NCI-H1048 (cell line): ENCODE measurements around the gene USP36.
A peak's percentile ranks its signal among the peaks of the same experiment; 100 is the strongest.
"Not testable (repeated sequence)": the region's sequence is repeated elsewhere in the genome, so short reads cannot be mapped to it uniquely, and the experiment has no call there.

ENCODE experiments used
- DNase-seq: peaks from one replicate; lab custom pipeline; 2025; lab: John Stamatoyannopoulos, UW

The USP36 gene

GRCh38 chr17:78840780-78841611 is at the start of gene USP36:
USP36 (minus strand) TSS chr17:78840814; CDS start chr17:78836363, 4,451 bp downstream.
- peak; percentile 96 for DNase-seq

DNA sequence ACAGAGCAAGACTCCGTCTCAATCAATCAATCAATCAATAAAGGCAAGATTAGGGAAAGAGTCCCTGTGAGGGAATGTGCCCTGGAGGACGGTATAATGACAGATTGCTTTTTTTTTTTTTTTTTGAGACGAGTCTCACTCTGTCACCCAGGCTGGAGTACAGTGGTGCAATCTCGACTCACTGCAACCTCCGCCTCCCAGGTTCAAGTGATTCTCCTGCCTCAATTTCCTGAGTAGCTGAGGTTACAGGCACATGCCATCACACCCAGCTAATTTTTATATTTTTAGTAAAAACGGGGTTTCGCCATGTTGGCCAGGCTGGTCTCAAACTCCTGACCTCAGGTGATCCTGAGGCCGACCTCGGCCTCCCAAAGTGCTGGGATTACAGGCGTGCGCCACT is 49.5 kb upstream of the USP36 start:
- not testable (repeated sequence) for DNase-seq

DNA sequence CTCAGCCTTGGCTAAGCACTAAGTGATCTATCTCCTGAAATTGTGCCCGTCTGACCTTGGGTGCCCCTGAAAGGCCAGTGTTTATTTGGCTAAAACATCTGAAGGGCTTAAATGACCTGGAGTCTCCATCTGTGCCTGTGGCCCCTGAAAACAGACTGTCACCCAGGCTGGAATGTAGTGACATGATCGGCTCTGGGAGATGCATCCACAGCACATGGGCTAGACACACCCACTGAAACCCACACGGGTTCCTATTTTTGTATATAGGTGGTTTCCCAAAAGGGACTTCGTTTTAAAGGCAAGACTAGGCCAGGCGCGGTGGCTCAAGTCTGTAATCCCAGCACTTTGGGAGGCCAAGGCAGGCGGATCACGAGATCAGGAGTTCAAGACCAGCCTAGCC is 48.9 kb upstream of the USP36 start:
- no peak for DNase-seq

- no peak for DNase-seq
These were observed 48.4 kb upstream of the USP36 start for GRCh38 chr17:78888941-78889518.

GRCh38 chr17:78886954-78887353 is 46.3 kb upstream of the USP36 start:
- no peak for DNase-seq

GRCh38 chr17:78885956-78886355 is 45.3 kb upstream of the USP36 start:
- DNase-seq, result no peak

GRCh38 chr17:78884876-78885667 is 44.5 kb upstream of the USP36 start:
- no peak for DNase-seq

- DNase-seq, result no peak
These were observed 43.7 kb upstream of the USP36 start for GRCh38 chr17:78884148-78884825.

DNA sequence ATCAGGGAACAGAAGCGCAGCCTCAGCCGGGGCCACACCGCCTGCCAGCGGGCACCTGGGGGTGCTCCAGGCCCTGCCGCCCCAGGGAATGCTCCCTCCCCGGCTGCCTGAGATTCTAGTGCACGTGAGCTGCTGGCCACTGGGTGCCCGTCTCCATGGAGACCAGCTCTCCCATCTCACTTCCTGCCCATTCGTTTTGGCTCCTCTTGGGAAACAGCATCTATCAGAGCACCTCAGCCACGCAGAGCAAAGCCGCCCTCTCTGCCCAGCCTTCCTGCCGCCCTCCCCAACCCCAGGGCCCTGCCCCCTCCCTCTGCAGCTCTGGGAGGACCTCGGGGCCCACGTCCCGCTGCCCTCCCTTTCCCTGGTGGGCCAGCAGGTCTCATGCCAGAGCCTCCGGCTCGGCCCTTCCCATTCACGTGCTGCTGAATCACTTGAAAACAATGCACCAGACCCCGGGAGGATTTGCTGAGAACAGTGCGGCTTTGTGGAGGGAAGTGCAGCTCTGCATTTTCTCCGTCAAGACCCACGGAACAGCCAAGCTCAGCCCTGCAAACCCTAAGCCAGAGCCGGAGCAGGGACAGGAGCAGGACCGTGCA is 43.0 kb upstream of the USP36 start:
- DNase-seq, result peak; percentile 10

DNA sequence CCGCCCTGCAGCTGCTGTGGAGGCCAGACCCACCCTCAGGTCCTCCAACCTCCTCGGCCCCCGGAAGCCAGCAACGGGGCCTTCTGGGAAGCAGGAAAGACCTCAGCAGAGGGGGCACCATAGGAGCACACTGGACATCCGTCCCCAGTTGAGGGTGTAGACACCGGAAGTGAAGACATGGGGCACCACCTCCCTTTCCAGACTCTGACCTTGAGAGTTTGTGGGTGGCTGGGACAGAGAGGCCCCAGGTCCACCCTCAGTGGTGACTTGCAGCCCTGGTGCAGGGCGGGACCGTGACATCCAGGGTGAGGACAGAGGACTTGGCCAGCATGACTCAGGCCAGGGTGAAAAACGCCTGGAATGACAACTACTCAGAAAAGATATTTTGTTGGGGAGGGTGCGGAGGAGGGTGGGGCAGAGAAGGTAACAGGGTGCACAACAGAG is 42.5 kb upstream of the USP36 start:
- no peak for DNase-seq

- DNase-seq, result no peak
These were observed 42.0 kb upstream of the USP36 start for GRCh38 chr17:78882540-78883088.

- no peak for DNase-seq
These were observed 39.1 kb upstream of the USP36 start for GRCh38 chr17:78879635-78880186.

DNA sequence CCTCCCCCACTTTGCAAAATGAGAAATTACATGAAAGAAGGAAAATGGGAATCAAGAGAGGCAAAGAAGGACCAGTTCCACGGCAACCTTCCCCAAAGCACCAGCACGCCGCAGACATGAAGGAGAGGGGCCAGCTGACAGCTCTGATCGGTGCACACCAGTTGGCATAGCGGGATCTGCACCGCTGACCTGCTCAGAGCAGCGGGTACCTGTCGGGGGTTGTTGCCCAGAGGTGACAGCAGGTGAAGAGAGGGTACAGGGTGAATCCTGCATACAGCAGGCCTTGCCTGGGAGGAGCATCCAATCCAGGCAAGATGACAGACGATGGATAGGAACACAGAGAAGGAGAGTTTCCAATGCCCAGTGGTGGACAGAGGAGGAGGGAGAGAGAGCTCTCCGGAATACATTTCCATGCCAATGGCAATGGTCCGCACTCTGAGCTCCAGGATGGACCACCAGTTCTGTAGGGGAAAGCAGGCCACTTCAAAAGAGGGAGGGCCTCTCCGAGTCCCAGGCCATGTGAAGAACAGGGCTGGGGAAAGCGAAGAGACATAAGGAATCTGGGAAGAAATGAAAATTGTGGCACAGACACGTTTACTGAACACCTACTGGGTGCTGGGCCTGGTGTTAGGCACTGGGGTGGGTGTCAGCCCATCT is 38.4 kb upstream of the USP36 start:
- DNase-seq, result no peak

DNA sequence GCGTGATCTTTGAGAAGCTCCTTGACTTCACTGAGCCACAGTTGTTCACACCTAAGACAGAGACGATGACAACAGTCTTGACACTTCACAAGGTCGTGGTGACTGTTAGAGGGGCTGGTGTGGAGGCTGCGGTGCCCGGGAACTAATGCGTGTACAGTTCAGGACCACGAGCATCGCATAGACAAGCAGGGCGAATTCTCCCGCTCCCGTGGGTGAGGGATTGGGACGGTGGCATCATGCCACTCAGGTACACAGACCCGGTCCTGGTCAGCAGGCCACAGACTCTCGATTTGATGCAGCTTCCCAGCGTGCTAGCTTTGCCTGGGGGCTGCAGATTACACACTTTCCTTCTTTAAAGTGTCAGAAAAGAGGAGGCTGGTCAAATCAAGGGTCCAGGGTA is 37.6 kb upstream of the USP36 start:
- no peak for DNase-seq

DNA sequence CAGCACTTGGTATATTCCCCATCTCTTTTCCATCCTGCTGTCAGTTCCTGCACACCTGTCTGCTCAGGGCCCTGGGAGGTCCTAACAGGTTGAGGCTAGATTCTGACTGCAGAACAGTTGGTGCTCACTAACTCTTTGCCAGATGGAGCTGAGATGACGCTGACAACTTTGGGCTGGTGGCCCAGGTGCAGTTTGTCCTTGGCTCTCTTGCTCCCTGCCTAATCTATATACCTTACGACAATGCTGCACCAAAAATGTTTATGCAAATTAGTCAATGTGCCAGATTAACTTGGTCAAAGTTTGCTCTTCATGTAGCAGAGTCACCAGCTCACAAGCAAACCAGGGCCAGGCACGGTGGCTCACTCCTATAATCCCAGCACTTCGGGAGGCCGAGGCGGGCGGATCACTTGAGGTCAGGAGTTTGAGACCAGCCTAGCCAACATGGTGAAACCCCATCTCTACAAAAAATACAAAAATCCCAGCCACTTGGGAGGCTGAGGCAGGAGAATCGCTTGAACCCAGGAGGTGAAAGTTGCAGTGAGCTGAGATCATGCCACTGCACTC is 36.4 kb upstream of the USP36 start:
- DNase-seq, result not testable (repeated sequence)

GRCh38 chr17:78876094-78876597 is 35.5 kb upstream of the USP36 start:
- no peak for DNase-seq

GRCh38 chr17:78875363-78876093 is 34.9 kb upstream of the USP36 start:
- DNase-seq, result no peak

GRCh38 chr17:78873519-78874340 is 33.1 kb upstream of the USP36 start:
- no peak for DNase-seq
